Measurements from ENCODE around the gene RCL1. TPM values are rescaled to one million over a fixed set of nuclear protein-coding genes. Genes with fewer than 3 reads are reported as not detected.

RCL1 gene
- total RNA-seq, 1 experiment from 2014 or later, result 9.5 TPM

GRCh38 chr9:4821133-4821532 lies 28.4 kb downstream of the RCL1 start:
- Histone ChIP-seq H3F3A (ENCODE audit: insufficient read depth, low read depth) (no peaks in the 10 kb centered on the region), H3K9me2 (ENCODE audit: insufficient read depth) (no peaks in the 10 kb centered on the region), H3K36me3 (ENCODE audit: low read depth) (no peaks in the 10 kb centered on the region), H3K4me3 (no peak overlapping the region), H3K79me2 (ENCODE audit: low read depth) (peaks cover 27% of the 10 kb centered on the region), H3K27ac (no peak overlapping the region), H3K27me3 (ENCODE audit: insufficient read depth, low read depth) (no peaks in the 10 kb centered on the region), H3K4me2 (no peak overlapping the region), H2AFZ (no peak overlapping the region), H4K20me1 (ENCODE audit: insufficient read depth) (peaks cover 7% of the 10 kb centered on the region; the same call in 1 of the 2 replicates), H3K4me1 (replicated peaks; ENCODE audit: insufficient read depth) (no peaks in the 10 kb centered on the region), H3K9me3 (ENCODE audit: insufficient read depth, low read depth) (no peaks in the 10 kb centered on the region)
- no peak for DNase-seq
- ChIA-PET POLR2A (ENCODE audit: unreplicated experiment) (no interaction called here), CTCF (no interaction called here)
- BruUV-seq (replicated peaks), result no TSS peak
- intact Hi-C loops (cut with micrococcal nuclease; ENCODE audit: unreplicated experiment), result no loop called here
- TF ChIP-seq EZH2 (IDR thresholded peaks at IDR 0.05; ENCODE audit: low read depth), result no peak
- TF ChIP-seq, protein P1, sequence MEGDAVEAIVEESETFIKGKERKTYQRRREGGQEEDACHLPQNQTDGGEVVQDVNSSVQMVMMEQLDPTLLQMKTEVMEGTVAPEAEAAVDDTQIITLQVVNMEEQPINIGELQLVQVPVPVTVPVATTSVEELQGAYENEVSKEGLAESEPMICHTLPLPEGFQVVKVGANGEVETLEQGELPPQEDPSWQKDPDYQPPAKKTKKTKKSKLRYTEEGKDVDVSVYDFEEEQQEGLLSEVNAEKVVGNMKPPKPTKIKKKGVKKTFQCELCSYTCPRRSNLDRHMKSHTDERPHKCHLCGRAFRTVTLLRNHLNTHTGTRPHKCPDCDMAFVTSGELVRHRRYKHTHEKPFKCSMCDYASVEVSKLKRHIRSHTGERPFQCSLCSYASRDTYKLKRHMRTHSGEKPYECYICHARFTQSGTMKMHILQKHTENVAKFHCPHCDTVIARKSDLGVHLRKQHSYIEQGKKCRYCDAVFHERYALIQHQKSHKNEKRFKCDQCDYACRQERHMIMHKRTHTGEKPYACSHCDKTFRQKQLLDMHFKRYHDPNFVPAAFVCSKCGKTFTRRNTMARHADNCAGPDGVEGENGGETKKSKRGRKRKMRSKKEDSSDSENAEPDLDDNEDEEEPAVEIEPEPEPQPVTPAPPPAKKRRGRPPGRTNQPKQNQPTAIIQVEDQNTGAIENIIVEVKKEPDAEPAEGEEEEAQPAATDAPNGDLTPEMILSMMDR (conservative IDR thresholded peaks at IDR 0.05), result no peak

DNA sequence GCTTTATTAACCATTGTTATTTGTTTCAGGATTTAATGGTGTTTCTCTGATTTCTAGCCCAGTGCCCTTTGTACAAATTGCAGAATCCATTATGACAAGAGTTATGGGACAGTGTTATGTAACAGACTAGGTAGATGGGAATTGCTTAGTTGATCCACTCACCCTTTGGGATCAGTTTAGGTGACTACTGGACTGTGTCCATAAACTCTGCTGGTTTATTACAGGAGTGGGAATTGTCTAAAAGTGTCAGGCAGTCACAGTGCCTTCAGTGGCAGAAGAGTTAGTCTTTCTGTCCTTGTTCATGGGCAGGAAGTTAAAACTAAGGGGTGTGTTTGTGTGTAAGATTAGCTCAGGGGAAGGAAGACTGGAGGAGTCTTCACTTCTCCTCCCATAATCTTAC lies 29.3 kb downstream of the RCL1 start:
- intact Hi-C loops (cut with micrococcal nuclease; ENCODE audit: unreplicated experiment), result no loop called here

DNA sequence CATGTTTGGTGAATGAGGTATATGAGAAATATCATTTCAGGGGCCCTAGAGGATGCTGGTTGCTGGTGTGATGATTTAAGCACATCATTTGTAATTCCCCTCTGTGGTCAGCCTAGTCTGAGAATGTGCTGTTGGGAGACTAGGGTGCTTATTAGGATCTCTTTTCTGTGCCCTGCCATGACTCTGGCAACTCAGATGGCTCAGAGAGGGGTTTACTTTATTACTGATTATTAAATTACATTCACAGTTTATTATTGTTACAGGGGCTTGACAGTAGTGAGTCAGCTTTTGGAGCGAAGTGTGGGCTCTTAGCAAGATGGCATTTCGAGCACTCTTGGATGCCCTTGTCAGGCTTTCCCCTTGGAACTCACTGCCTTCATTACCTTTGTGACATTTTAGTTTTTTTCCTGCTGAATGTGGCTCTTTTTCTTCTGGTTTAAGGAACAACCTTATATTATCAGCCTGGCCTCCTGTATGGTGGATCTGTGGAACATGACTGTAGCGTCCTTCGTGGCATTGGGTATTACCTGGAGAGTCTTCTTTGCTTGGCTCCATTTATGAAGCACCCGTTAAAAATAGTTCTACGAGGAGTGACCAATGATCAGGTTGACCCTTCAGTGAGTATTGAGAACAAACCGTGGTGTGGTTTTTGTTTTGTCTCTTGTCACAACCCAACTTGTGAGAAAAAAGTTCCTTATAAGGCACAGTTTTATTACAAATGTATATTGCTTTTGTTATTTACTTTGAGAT lies 33.8 kb downstream of the RCL1 start:
- Histone ChIP-seq H3K9me2 (ENCODE audit: insufficient read depth) (no peaks in the 10 kb centered on the region), H4K20me1 (ENCODE audit: insufficient read depth) (peaks cover 4% of the 10 kb centered on the region; the same call in 1 of the 2 replicates), H3K27ac (no peak overlapping the region), H2AFZ (no peak overlapping the region), H3K4me3 (no peak overlapping the region), H3F3A (ENCODE audit: insufficient read depth, low read depth) (0 out of 2 replicates have a peak, but pooled peaks cover 3% of the 10 kb centered on the region), H3K4me1 (replicated peaks; ENCODE audit: insufficient read depth) (no peaks in the 10 kb centered on the region), H3K27me3 (ENCODE audit: insufficient read depth, low read depth) (no peaks in the 10 kb centered on the region), H3K9me3 (ENCODE audit: insufficient read depth, low read depth) (no peaks in the 10 kb centered on the region), H3K79me2 (ENCODE audit: low read depth) (peaks cover 9% of the 10 kb centered on the region; the same call in 1 of the 2 replicates), H3K4me2 (no peak overlapping the region), H3K36me3 (ENCODE audit: low read depth) (no peaks in the 10 kb centered on the region)
- no peak for DNase-seq
- intact Hi-C loops (cut with micrococcal nuclease; ENCODE audit: unreplicated experiment), result no loop called here
- no TSS peak for BruUV-seq (replicated peaks)
- POLR2A ChIA-PET (ENCODE audit: unreplicated experiment), result no interaction called here
- CTCF ChIA-PET, result no interaction called here
- no peak for TF ChIP-seq EZH2 (IDR thresholded peaks at IDR 0.05; ENCODE audit: low read depth)
- TF ChIP-seq, protein P1 (conservative IDR thresholded peaks at IDR 0.05), result no peak

More for the DNA sequence above, 29.3 kb downstream of the RCL1 start:
- Histone ChIP-seq H3K36me3 (ENCODE audit: low read depth) (no peaks in the 10 kb centered on the region), H3K4me1 (replicated peaks; ENCODE audit: insufficient read depth) (no peaks in the 10 kb centered on the region), H4K20me1 (ENCODE audit: insufficient read depth) (peaks cover 7% of the 10 kb centered on the region; the same call in 1 of the 2 replicates), H3K9me2 (ENCODE audit: insufficient read depth) (no peaks in the 10 kb centered on the region), H3K27ac (no peak overlapping the region), H3K4me2 (no peak overlapping the region), H3K27me3 (ENCODE audit: insufficient read depth, low read depth) (no peaks in the 10 kb centered on the region), H3K79me2 (ENCODE audit: low read depth) (peaks cover 25% of the 10 kb centered on the region; the same call in 1 of the 2 replicates), H3F3A (ENCODE audit: insufficient read depth, low read depth) (no peaks in the 10 kb centered on the region), H2AFZ (no peak overlapping the region), H3K9me3 (ENCODE audit: insufficient read depth, low read depth) (no peaks in the 10 kb centered on the region), H3K4me3 (no peak overlapping the region)
- no TSS peak for BruUV-seq (replicated peaks)
- TF ChIP-seq EZH2 (IDR thresholded peaks at IDR 0.05; ENCODE audit: low read depth), result no peak
- TF ChIP-seq, protein P1 (conservative IDR thresholded peaks at IDR 0.05), result no peak
- ChIA-PET POLR2A (ENCODE audit: unreplicated experiment) (no interaction called here), CTCF (no interaction called here)
- no peak for DNase-seq
